ENCODE data around the gene FNDC7. TPM values are rescaled to one million over a fixed set of nuclear protein-coding genes. Genes with fewer than 3 reads are reported as not detected.

FNDC7 gene
- total and polyA plus RNA-seq, 2 donors (not counting 3 experiments of a cell fraction or from before 2014, with no cell fraction given): not detected

- DNase-seq (ENCODE audit: low read depth, low spot score) (peak; percentile 66), FAIRE-seq (peak; percentile 87)
- CTCF ChIA-PET: interaction anchor here (1.1 to 2.9 kb wide), 8 partner anchors 10 to 144 kb away, joined by 3 to 7 read pairs (median 4); partner anchors contain the start of genes EEIG2 and PRPF38B
- H3K4me2 ChIP-seq (ENCODE audit: insufficient read depth, low read length): peak overlapping the region; percentile 54
- H3K9me1 ChIP-seq (replicated peaks; ENCODE audit: control insufficient read depth, extremely low read depth, insufficient read depth, low read length): no peaks in the 10 kb centered on the region
- H3K9me3 ChIP-seq (replicated peaks; ENCODE audit: control insufficient read depth, insufficient read depth, low read length): no peaks in the 10 kb centered on the region
- H2AFZ ChIP-seq (ENCODE audit: low read depth, low read length): no peak overlapping the region
- no TSS peak for BruUV-seq (replicated peaks)
- H3K27ac ChIP-seq (ENCODE audit: insufficient read depth, low read depth, low read length): no peak overlapping the region
- H3K27me3 ChIP-seq (ENCODE audit: control insufficient read depth in 2 of 2, insufficient read depth in 2 of 2, low read length in 2 of 2): no peaks in the 10 kb centered on the region
- dilution Hi-C loops (cut with MboI; ENCODE audit: extremely low pct_ligation_motif_present, low sequenced_read_pairs): no loop called here
- no peak overlapping the region for H3K9ac ChIP-seq (replicated peaks; ENCODE audit: extremely low read depth, insufficient read depth, low read length)
- H3K36me3 ChIP-seq (ENCODE audit: control insufficient read depth in 2 of 2, extremely low read depth in 1 of 2, insufficient read depth in 2 of 2, low read length in 2 of 2): peaks cover 5 to 9% of the 10 kb centered on the region in 2 experiments
- no peak for TF ChIP-seq EZH2 (IDR thresholded peaks at IDR 0.05; ENCODE audit: borderline replicate concordance, low read depth, low read length, severe bottlenecking)
- TF ChIP-seq FOS (IDR thresholded peaks at IDR 0.05; ENCODE audit: borderline replicate concordance, insufficient read depth, low read length): peak; percentile 32
- peaks cover 12% of the 10 kb centered on the region for H3K4me1 ChIP-seq (ENCODE audit: control insufficient read depth, extremely low read depth, insufficient read depth, low read length)
- intact Hi-C loops (cut with micrococcal nuclease): no loop called here
- H3K4me3 ChIP-seq (replicated peaks in 1 of 3; ENCODE audit: insufficient read depth in 1 of 3, low read depth in 1 of 3, low read length in 3 of 3): no peak overlapping the region
- H3K79me2 ChIP-seq (ENCODE audit: control insufficient read depth, insufficient read depth, low read length): no peaks in the 10 kb centered on the region
- POLR2A ChIA-PET: interaction anchor here (2.2 kb wide), 1 partner anchor 12 kb away, joined by 8 read pairs; the partner anchor contains the start of gene PRPF38B
- H4K20me1 ChIP-seq (replicated peaks; ENCODE audit: control insufficient read depth, extremely low read depth, insufficient read depth, low read length): no peaks in the 10 kb centered on the region
Measured at GRCh38 chr1:108704496-108704895, 8.2 kb upstream of the FNDC7 start.

- peaks cover 12% of the 10 kb centered on the region for H3K4me1 ChIP-seq (ENCODE audit: control insufficient read depth, extremely low read depth, insufficient read depth, low read length)
- no peaks in the 10 kb centered on the region for H3K9me1 ChIP-seq (replicated peaks; ENCODE audit: control insufficient read depth, extremely low read depth, insufficient read depth, low read length)
- H3K36me3 ChIP-seq (ENCODE audit: control insufficient read depth in 2 of 2, extremely low read depth in 1 of 2, insufficient read depth in 2 of 2, low read length in 2 of 2): peaks cover 0 to 3% of the 10 kb centered on the region in 2 experiments
- H3K27me3 ChIP-seq (ENCODE audit: control insufficient read depth in 2 of 2, insufficient read depth in 2 of 2, low read length in 2 of 2): no peaks in the 10 kb centered on the region
- no peak overlapping the region for H2AFZ ChIP-seq (ENCODE audit: low read depth, low read length)
- no TSS peak for BruUV-seq (replicated peaks)
- no peak overlapping the region for H3K4me2 ChIP-seq (ENCODE audit: insufficient read depth, low read length)
- FAIRE-seq (no peak), DNase-seq (ENCODE audit: low read depth, low spot score) (no peak)
- no peaks in the 10 kb centered on the region for H3K79me2 ChIP-seq (ENCODE audit: control insufficient read depth, insufficient read depth, low read length)
- intact Hi-C loops (cut with micrococcal nuclease): no loop called here
- no peaks in the 10 kb centered on the region for H4K20me1 ChIP-seq (replicated peaks; ENCODE audit: control insufficient read depth, extremely low read depth, insufficient read depth, low read length)
- no peak overlapping the region for H3K9ac ChIP-seq (replicated peaks; ENCODE audit: extremely low read depth, insufficient read depth, low read length)
- no peak overlapping the region for H3K4me3 ChIP-seq (replicated peaks in 1 of 3; ENCODE audit: insufficient read depth in 1 of 3, low read depth in 1 of 3, low read length in 3 of 3)
- dilution Hi-C loops (cut with MboI; ENCODE audit: extremely low pct_ligation_motif_present, low sequenced_read_pairs): no loop called here
- H3K9me3 ChIP-seq (replicated peaks; ENCODE audit: control insufficient read depth, insufficient read depth, low read length): no peaks in the 10 kb centered on the region
- ChIA-PET CTCF (no interaction called here), POLR2A (no interaction called here)
- no peak overlapping the region for H3K27ac ChIP-seq (ENCODE audit: insufficient read depth, low read depth, low read length)
- TF ChIP-seq POLR2A (IDR thresholded peaks at IDR 0.05; ENCODE audit: low read depth, low read length) (no peak), MAX (IDR thresholded peaks at IDR 0.05; ENCODE audit: insufficient read depth, insufficient read length) (no peak), MYC (IDR thresholded peaks at IDR 0.05; ENCODE audit: low read depth, low read length) (no peak), GATA2 (IDR thresholded peaks at IDR 0.05; ENCODE audit: insufficient read depth, insufficient read length, low read depth, low read length) (no peak), EZH2 (IDR thresholded peaks at IDR 0.05; ENCODE audit: borderline replicate concordance, low read depth, low read length, severe bottlenecking) (no peak), JUN (IDR thresholded peaks at IDR 0.05; ENCODE audit: borderline replicate concordance, insufficient read depth, insufficient read length, low read depth) (no peak), POLR2AphosphoS5 (IDR thresholded peaks at IDR 0.05; ENCODE audit: insufficient read depth, low read depth, low read length) (no peak), FOS (IDR thresholded peaks at IDR 0.05; ENCODE audit: borderline replicate concordance, insufficient read depth, low read length) (no peak)
- TF ChIP-seq, protein P1, sequence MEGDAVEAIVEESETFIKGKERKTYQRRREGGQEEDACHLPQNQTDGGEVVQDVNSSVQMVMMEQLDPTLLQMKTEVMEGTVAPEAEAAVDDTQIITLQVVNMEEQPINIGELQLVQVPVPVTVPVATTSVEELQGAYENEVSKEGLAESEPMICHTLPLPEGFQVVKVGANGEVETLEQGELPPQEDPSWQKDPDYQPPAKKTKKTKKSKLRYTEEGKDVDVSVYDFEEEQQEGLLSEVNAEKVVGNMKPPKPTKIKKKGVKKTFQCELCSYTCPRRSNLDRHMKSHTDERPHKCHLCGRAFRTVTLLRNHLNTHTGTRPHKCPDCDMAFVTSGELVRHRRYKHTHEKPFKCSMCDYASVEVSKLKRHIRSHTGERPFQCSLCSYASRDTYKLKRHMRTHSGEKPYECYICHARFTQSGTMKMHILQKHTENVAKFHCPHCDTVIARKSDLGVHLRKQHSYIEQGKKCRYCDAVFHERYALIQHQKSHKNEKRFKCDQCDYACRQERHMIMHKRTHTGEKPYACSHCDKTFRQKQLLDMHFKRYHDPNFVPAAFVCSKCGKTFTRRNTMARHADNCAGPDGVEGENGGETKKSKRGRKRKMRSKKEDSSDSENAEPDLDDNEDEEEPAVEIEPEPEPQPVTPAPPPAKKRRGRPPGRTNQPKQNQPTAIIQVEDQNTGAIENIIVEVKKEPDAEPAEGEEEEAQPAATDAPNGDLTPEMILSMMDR (IDR thresholded peaks at IDR 0.05; ENCODE audit: extremely low read depth in 1 of 2, insufficient read depth in 1 of 2, low read depth in 1 of 2, low read length in 2 of 2): no peak
Measured at GRCh38 chr1:108706643-108707042, 6.1 kb upstream of the FNDC7 start.
